GM11168 (cell line): ENCODE measurements around the gene ENTREP1.
"Not testable (repeated sequence)": the region's sequence is repeated elsewhere in the genome, so short reads cannot be mapped to it uniquely, and the experiment has no call there.

ENCODE experiments used
- in situ Hi-C: fragments of 300-500 bp; cut with MboI; formaldehyde crosslinking; loops from one replicate; pipeline ENCODE4 v1.12.0; 2022; ENCODE audit warnings: low sequenced_read_pairs; ENCODE audit not compliant: unreplicated experiment

ENTREP1 gene

DNA sequence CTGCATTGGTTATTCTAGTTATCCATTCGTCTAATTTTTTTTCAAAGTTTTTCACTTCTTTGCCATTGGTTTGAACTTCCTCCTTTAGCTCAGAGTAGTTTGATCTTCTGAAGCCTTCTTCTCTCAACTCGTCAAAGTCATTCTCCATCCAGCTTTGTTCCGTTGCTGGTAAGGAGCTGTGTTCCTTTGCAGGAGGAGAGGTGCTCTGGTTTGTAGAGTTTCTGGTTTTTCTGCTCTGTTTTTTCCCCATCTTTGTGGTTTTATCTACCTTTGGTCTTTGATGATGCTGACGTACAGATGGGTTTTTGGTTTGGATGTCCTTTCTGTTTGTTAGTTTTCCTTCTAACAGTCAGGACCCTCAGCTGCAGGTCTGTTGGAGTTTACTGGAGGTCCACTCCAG is 114.6 kb downstream of the ENTREP1 start:
- in situ Hi-C loops, result not testable (repeated sequence)

DNA sequence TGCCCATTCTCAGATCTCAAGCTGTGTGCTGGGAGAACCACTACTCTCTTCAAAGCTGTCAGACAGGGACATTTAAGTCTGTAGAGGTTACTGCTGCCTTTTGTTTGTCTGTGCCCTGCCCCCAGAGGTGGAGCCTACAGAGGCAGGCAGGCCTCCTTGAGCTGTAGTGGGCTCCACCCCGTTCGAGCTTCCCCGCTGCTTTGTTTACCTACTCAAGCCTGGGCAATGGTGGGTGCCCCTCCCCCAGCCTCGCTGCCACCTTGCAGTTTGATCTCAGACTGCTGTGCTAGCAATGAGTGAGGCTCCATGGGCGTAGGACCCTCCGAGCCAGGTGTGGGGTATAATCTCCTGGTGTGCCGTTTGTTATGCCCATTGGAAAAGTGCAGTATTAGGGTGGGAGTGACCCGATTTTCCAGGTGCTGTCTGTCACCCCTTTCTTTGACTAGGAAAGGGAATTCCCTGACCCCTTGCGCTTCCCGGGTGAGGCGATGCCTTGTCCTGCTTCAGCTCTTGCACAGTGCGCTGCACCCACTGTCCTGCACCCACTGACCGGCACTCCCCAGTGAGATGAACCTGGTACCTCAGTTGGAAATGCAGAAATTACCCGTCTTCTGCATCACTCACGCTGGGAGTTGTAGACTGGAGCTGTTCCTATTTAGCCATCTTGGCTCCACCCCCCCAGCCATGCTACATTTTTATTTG is 115.4 kb downstream of the ENTREP1 start:
- in situ Hi-C loops, result not testable (repeated sequence)
